Smooth muscle cell of bladder (primary cell): ENCODE data around the gene NALCN. TPM values are rescaled to one million over a fixed set of nuclear protein-coding genes. Genes with fewer than 3 reads are reported as not detected.

ENCODE experiments used
- total RNA-seq: library from RNA; depleted of rRNA; stranded (reverse); fragments of >200 nt; gene quantifications from 2 replicates; pipeline ENCODE4 v1.2.3, GENCODE V29; 2014

The NALCN gene
- total RNA-seq, result 5.1 and 11.6 TPM in 2 replicates

DNA sequence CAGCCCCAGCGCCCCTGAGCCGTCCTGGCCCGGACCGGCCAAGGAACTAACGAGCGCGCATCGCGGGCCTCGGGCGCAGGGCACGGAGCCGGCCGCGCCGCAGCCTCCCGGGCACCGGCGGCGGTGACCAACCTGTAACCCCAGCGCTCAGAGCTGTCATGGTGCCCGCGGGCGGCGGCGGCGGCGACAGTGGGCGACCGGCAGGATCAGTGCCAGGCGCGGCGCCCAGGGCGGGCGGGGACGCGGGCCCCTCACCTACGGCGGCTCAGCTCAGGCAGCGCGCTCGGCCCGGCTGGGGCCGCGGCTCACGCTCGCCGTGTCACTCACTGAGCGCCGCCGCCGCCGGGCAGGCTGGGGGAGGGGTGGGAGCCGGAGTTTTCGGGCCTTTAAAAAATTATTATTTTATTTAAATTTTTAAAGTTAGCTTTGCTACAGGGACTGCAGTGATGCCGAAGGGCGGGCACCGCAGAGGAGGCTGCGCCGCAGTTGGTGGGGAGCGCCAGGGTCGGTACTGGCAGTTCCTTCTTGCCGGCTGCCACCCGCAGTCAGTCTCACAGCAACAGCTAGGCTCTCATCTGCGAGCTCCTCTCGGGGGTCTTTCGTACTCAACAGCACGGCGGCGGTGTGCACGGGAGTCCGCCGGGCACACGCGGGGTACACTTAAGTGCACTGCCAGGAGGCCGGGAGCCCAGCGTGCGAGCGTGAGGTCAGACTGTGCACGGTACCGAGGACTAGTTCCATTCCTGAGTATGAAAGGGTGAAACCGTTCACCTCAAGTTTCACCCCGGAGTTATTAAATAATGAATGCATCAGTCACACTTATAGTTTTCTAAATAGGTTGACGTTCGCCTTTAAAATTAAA lies at the start of gene NALCN:
Gene NALCN (minus strand): TSS at position 328 of the 862 bp plus-strand sequence. CDS start 17,382 bp downstream, outside the sequence.

DNA sequence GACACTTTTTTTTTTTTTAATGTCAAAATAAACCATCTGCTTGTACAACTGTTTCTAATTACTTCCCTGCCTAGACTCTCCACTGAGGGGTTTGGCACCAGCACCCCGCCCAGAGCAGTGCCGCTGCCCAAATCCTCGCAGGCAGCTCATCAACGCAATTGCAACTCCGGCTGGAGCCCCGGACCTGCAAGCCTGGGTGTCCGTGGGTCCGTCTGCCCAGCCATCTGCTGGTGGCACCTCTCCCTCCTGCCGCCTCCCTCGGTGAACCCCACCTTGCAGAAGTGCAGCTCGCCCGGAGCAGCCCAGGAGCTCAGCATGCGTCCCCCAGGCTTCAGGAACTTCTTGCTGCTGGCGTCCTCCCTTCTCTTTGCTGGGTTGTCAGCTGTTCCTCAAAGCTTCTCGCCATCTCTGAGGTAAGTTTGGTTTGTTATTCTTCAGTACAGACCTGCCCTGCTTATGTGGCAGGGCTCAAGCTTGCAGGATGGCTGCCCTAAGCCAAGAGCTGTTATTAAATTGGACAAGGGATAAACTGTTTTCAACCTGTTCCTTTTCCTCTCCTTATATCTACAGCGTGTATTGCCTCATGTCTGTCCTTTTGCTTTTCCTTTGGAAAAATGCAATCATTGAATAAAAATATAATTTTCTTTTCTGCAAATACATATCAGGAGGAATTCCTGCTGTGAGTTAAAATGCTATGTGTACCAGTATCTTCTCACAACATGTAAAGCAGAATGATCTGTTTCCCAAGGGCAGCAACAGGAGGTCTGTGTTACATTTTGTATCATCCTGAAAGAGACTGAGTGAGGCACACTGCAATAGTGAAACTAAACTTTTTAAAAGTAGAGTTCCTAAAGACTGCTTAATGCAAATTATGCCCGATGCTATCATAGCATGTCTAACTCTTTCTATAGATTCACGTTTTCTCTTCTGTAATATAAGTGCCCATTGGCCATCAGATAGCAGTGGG lies 36.5 kb upstream of the NALCN start, which contains the start of gene ITGBL1:
Gene ITGBL1 (plus strand): TSS at position 157 of the 967 bp plus-strand sequence. CDS start 159 bp downstream, at position 316.

Other genes starting within 250 kb of the NALCN start
- gene ITGBL1, start 36.2 kb upstream of the NALCN start, total RNA-seq, result 135 and 285 TPM in 2 replicates